Prostate gland (tissue), 2 donors: ENCODE data around the gene FAHD1.

Source experiments
- CTCF ChIP-seq, 4 experiments: fragments of 200-600 bp in 2 of 4; fragments of 450-650 bp in 2 of 4; sonication (generic) in 2 of 4; IDR thresholded peaks; 1 replicate in 3 of 4; 2 replicates in 1 of 4; pipeline ENCODE4 v1.5.1; 2016 to 2019; ENCODE audit warnings: antibody characterized with exemption in 4 of 4, mild to moderate bottlenecking in 2 of 4, moderate library complexity in 2 of 4
- POLR2A ChIP-seq: fragments of 450-650 bp; IDR thresholded peaks from one replicate; pipeline ENCODE4 v1.6.1; 2016; ENCODE audit warnings: antibody characterized with exemption, mild to moderate bottlenecking

GRCh38 chr16:1790261-1790610 lies 36.8 kb upstream of the FAHD1 start:
- TF ChIP-seq POLR2A (no peak), CTCF (IDR thresholded peaks at IDR 0.05) (no peak)
